B cell (primary cell): ENCODE data around the gene NR4A1. TPM values are rescaled to one million over a fixed set of nuclear protein-coding genes. Genes with fewer than 3 reads are reported as not detected.

Experiments used
- ATAC-seq: fragments of 200-7000 bp; cut with Tn5 transposase; one replicate; pipeline ENCODE4 v1.10.0; 2021; ENCODE audit warnings: low read depth, mild to moderate bottlenecking, moderate number of reproducible peaks, moderate library complexity
- CTCF ChIA-PET: fragments of 350-600 bp; sonication (Branson Sonifier 250); formaldehyde crosslinking; loops from one replicate; lab custom pipeline; 2021; ENCODE audit warnings: antibody characterized with exemption, inconsistent platforms; lab: Charles Lee
- POLR2A ChIA-PET: fragments of 350-600 bp; sonication (Branson Sonifier 250); formaldehyde crosslinking; loops from one replicate; lab custom pipeline; 2021; ENCODE audit warnings: antibody characterized with exemption; lab: Charles Lee
- DNase-seq: peaks from one replicate; pipeline ENCODE4 v3.0.0; 2013
- H2AFZ ChIP-seq: 2 replicates; pipeline ENCODE4 v1.6.1; 2012; ENCODE audit warnings: mild to moderate bottlenecking, low read depth, low read length; ENCODE audit not compliant: insufficient read depth, poor library complexity, severe bottlenecking
- H3K27ac ChIP-seq, 2 donors: 1 replicate in 1 of 2; 2 replicates in 1 of 2; pipeline ENCODE4 v1.5.1; 2012 to 2013; ENCODE audit warnings: low read length in 2 of 2, mild to moderate bottlenecking in 2 of 2, moderate library complexity in 1 of 2
- H3K27me3 ChIP-seq, 4 experiments: fragments of 200-600 bp in 1 of 4; sonication (generic) in 1 of 4; replicated peaks in 1 of 4; 1 replicate in 2 of 4; 2 replicates in 2 of 4; pipeline versions ENCODE4 v1.6.1 to v1.7.0; 2013 to 2016; ENCODE audit warnings: low read length in 3 of 4, mild to moderate bottlenecking in 2 of 4, mixed read lengths in 1 of 4, moderate library complexity in 1 of 4; ENCODE audit not compliant: insufficient read depth in 4 of 4, control insufficient read depth in 3 of 4; ENCODE audit errors: control extremely low read depth in 1 of 4
- H3K36me3 ChIP-seq, 2 experiments: replicated peaks in 1 of 2; 1 replicate in 1 of 2; 2 replicates in 1 of 2; pipeline versions ENCODE4 v1.6.1 to v1.7.1; 2013; ENCODE audit warnings: low read length in 1 of 2; ENCODE audit not compliant: insufficient read depth in 2 of 2, control insufficient read depth in 1 of 2; ENCODE audit errors: control extremely low read depth in 1 of 2, extremely low read depth in 1 of 2
- H3K4me1 ChIP-seq, 2 donors: fragments of 200-600 bp in 1 of 2; sonication (generic) in 1 of 2; 1 replicate in 1 of 2; 2 replicates in 1 of 2; pipeline versions ENCODE4 v1.5.1 to v1.6.1; 2013 to 2017; ENCODE audit warnings: low read length in 2 of 2; ENCODE audit not compliant: control insufficient read depth in 2 of 2, insufficient read depth in 2 of 2
- H3K4me2 ChIP-seq: replicated peaks from 2 replicates; pipeline ENCODE3; 2012; ENCODE audit warnings: mild to moderate bottlenecking, low read depth, low read length; ENCODE audit not compliant: poor library complexity, severe bottlenecking
- H3K4me3 ChIP-seq, 5 experiments: fragments of 200-600 bp in 1 of 5; sonication (generic) in 1 of 5; 1 replicate in 3 of 5; 2 replicates in 2 of 5; pipeline versions ENCODE4 v1.5.1 to v1.7.0; 2011 to 2016; ENCODE audit warnings: low read length in 4 of 5, mild to moderate bottlenecking in 4 of 5, low read depth in 2 of 5, control low read depth in 1 of 5, moderate library complexity in 1 of 5; ENCODE audit not compliant: insufficient read depth in 1 of 5; ENCODE audit errors: control extremely low read depth in 1 of 5, extremely low read depth in 1 of 5
- H3K79me2 ChIP-seq: fragments of 200-600 bp; sonication (generic); one replicate; pipeline ENCODE4 v1.6.0; 2016; ENCODE audit warnings: low read length; ENCODE audit not compliant: control insufficient read depth, insufficient read depth
- H3K9ac ChIP-seq: fragments of 200-600 bp; sonication (generic); 2 replicates; pipeline ENCODE4 v1.6.1; 2017; ENCODE audit warnings: mild to moderate bottlenecking, low read length, moderate library complexity
- H3K9me3 ChIP-seq, 3 donors: one replicate each; pipeline versions ENCODE4 v1.6.1 to v1.7.1; 2013; ENCODE audit warnings: low read length in 2 of 3; ENCODE audit not compliant: control insufficient read depth in 2 of 3, insufficient read depth in 1 of 3; ENCODE audit errors: control extremely low read depth in 1 of 3
- H4K20me1 ChIP-seq: 2 replicates; pipeline ENCODE4 v1.6.0; 2012; ENCODE audit warnings: mild to moderate bottlenecking, low read length; ENCODE audit not compliant: insufficient read depth, control insufficient read depth, poor library complexity, severe bottlenecking
- H3K27ac Mint-ChIP-seq: one replicate; pipeline ENCODE4 v1.8.0; 2021; ENCODE audit warnings: mixed read lengths
- H3K27me3 Mint-ChIP-seq: one replicate; pipeline ENCODE4 v1.8.0; 2021; ENCODE audit warnings: mixed read lengths
- H3K4me1 Mint-ChIP-seq: one replicate; pipeline ENCODE4 v1.8.0; 2021; ENCODE audit warnings: mixed read lengths
- H3K4me3 Mint-ChIP-seq: one replicate; pipeline ENCODE4 v1.8.0; 2021; ENCODE audit warnings: mixed read lengths
- H3K9me3 Mint-ChIP-seq: one replicate; pipeline ENCODE4 v1.8.0; 2022; ENCODE audit warnings: mixed read lengths; ENCODE audit not compliant: insufficient read depth
- CTCF ChIP-seq: fragments of 200-600 bp; IDR thresholded peaks from one replicate; pipeline ENCODE4 v1.8.0; 2022; ENCODE audit warnings: antibody characterized with exemption, mild to moderate bottlenecking
- EZH2 ChIP-seq: IDR thresholded peaks from 2 replicates; pipeline ENCODE4 v1.6.1; 2012; ENCODE audit warnings: borderline replicate concordance, low read depth, mild to moderate bottlenecking, moderate library complexity, low read length; ENCODE audit not compliant: insufficient read depth, poor library complexity, severe bottlenecking
- WGBS: methylation state at CpG from one replicate; pipeline ENCODE4 v1.1.5; 2013; ENCODE audit warnings: missing lambda C conversion rate; ENCODE audit not compliant: insufficient coverage; 5-methylcytosine and 5-hydroxymethylcytosine counted together
- intact Hi-C: fragments of 100-400 bp; cut with micrococcal nuclease; formaldehyde crosslinking; loops from one replicate; pipeline ENCODE4 v1.10.0; 2022
- polyA plus RNA-seq: library from polyadenylated mRNA; depleted of rRNA; stranded (reverse); fragments of >200 nt; gene quantifications from 2 replicates; pipeline ENCODE4 v1.2.3, GENCODE V29; 2012
- total RNA-seq, 2 donors: library from RNA; stranded (reverse); fragments of 120-200 nt in 1 of 2; gene quantifications; 1 replicate in 1 of 2; 2 replicates in 1 of 2; pipeline versions ENCODE4 v1.2.3 to v1.2.4, GENCODE V29; 2013 to 2022

NR4A1 gene
- total and polyA plus RNA-seq, 2 donors (not counting 1 experiment from before 2014, with no cell fraction given): 43.2 to 470 TPM

DNA sequence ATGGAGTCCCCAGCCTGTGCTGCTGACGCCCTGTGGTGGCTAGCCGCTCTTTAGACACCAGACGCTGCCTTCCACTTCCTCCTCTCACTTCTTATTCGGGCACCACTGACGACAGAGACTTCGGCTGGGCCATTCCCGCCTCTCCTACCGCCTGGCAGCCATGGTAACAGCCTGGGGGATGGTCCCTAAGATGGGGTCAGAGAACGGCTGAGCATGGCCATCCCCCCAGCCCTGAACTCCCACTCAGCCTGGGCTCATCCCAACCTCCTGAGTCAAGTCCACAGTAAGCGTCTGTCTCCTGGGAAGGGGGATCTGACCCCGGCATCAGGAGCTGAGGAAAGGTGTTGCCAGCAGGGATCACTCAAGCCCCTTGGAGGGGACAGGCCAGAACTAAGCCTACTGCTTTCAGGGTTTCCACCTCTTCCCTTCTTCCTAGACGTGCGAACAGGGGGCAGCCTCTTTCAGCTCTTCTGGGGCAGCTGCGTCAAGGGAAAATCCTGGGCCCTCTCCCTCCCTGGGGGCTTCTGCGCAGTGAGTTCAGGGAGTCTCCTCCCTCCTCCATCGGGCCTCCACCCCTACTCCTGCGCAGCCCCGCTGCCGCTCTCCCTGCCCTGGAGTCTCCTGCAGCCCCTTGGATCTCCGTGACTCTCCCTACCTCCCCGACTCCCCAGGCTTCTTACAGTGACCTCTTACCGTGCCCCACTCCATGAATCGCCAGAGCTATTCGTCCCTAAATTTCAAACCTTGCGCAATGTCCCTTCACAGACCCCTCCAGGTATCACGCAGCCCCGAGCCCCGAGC is 45.1 kb upstream of the NR4A1 start:
- Histone ChIP-seq H3K79me2 (peaks cover 5% of the 10 kb centered on the region), H2AFZ (peak overlapping the region; percentile 57), H3K4me2 (peak overlapping the region; percentile 94), H4K20me1 (peaks cover 41% of the 10 kb centered on the region), H3K27me3 (no peaks in the 10 kb centered on the region), H3K4me3 (peak overlapping the region; percentile 35 to 63 (median 53)), H3K9me3 (no peaks in the 10 kb centered on the region), H3K4me1 (peaks cover 26 to 35% of the 10 kb centered on the region in 2 donors), H3K27ac (peak overlapping the region; percentile 51 to 74), H3K36me3 (peaks cover 0 to 10% of the 10 kb centered on the region in 2 experiments), H3K9ac (peak overlapping the region; percentile 90)
- Mint-ChIP-seq H3K27me3 (no peaks in the 10 kb centered on the region), H3K27ac (peak overlapping the region; percentile 91), H3K4me3 (peak overlapping the region; percentile 94), H3K9me3 (no peaks in the 10 kb centered on the region), H3K4me1 (peaks cover 41% of the 10 kb centered on the region)
- peak; percentile 93 for DNase-seq
- intact Hi-C loops: loop anchor here (1.0 kb wide), 6 partner anchors 13 to 112 kb away; partner anchors contain the start of genes ACVR1B and NR4A1
- peak; percentile 57 for ATAC-seq
- CTCF ChIA-PET: interaction anchor here (0.6 to 11.7 kb wide), 8 partner anchors 12 to 112 kb away, joined by 3 to 590 read pairs (median 20); no protein-coding TSS in a partner anchor
- 11% methylated on average over 27 of the region's 28 CpGs for WGBS
- POLR2A ChIA-PET: interaction anchor here (0.7 to 3.3 kb wide), 13 partner anchors 9 to 112 kb away, joined by 3 to 28 read pairs (median 8); partner anchors contain the start of genes ATG101 and NR4A1
- no peak for TF ChIP-seq EZH2
- no peak for TF ChIP-seq CTCF
